GM12878 (cell line): ENCODE results near the gene TOLLIP. TPM values are rescaled to one million over a fixed set of nuclear protein-coding genes. Genes with fewer than 3 reads are reported as not detected.

Experiments
- ATAC-seq: fragments of 200-7000 bp; cut with Tn5 transposase; 3 replicates; pipeline ENCODE4 v1.9.1; 2020; ENCODE audit warnings: mild to moderate bottlenecking, moderate library complexity
- BruUV-seq: library from RNA; stranded (reverse); fragments of 400-500 nt; replicated peaks from 2 replicates; lab custom pipeline; 2021; lab: Mats Ljungman, UMichigan
- CTCF ChIA-PET: fragments of 300-600 bp; sonication (Branson Sonifier 250); formaldehyde crosslinking; extraction: SDS; loops from one replicate; lab custom pipeline; 2021; ENCODE audit warnings: inconsistent platforms; lab: Yijun Ruan, JAX
- POLR2A ChIA-PET: fragments of 350-600 bp; formaldehyde crosslinking; extraction: SDS; loops from one replicate; lab custom pipeline; 2021; ENCODE audit warnings: inconsistent platforms; lab: Charles Lee
- RAD21 ChIA-PET: fragments of 300-600 bp; sonication (Branson Sonifier 250); formaldehyde crosslinking; loops from one replicate; lab custom pipeline; 2023; ENCODE audit warnings: antibody characterized with exemption; ENCODE audit not compliant: unreplicated experiment; lab: Charles Lee
- SMC1A ChIA-PET: fragments of 300-600 bp; sonication (Branson Sonifier 250); formaldehyde crosslinking; loops from one replicate; lab custom pipeline; 2023; ENCODE audit not compliant: unreplicated experiment, uncharacterized antibody; lab: Charles Lee
- DNase-seq: peaks from one replicate; pipeline ENCODE4 v3.0.0-alpha.2; 2011; ENCODE audit warnings: low read depth, low spot score
- FAIRE-seq: peaks from 3 replicates; lab custom pipeline; 2011; peaks lifted over from hg19 to GRCh38; lab: Jason Lieb, UNC
- H2AFZ ChIP-seq: 2 replicates; pipeline ENCODE4 v1.6.0; 2011; ENCODE audit warnings: low read depth, low read length, control low read depth; ENCODE audit not compliant: control insufficient read depth
- H3K27ac ChIP-seq: 2 replicates; pipeline ENCODE4 v1.5.1; 2011; ENCODE audit warnings: control low read depth; ENCODE audit not compliant: control insufficient read depth, insufficient read depth
- H3K27me3 ChIP-seq, 2 experiments: replicated peaks in 1 of 2; 2 replicates each; pipeline versions ENCODE4 v1.6.0 to v1.6.1; 2011; ENCODE audit warnings: low read length in 1 of 2; ENCODE audit not compliant: control insufficient read depth in 2 of 2, insufficient read depth in 2 of 2
- H3K36me3 ChIP-seq, 2 experiments: 2 replicates each; pipeline ENCODE4 v1.5.1; 2011; ENCODE audit warnings: low read length in 1 of 2; ENCODE audit not compliant: control insufficient read depth in 2 of 2, insufficient read depth in 2 of 2
- H3K4me1 ChIP-seq: 2 replicates; pipeline ENCODE4 v1.6.1; 2011; ENCODE audit warnings: mild to moderate bottlenecking, low read length, moderate library complexity, mixed read lengths; ENCODE audit not compliant: control insufficient read depth, insufficient read depth
- H3K4me2 ChIP-seq: 2 replicates; pipeline ENCODE4 v1.6.0; 2011; ENCODE audit warnings: control low read depth; ENCODE audit not compliant: control insufficient read depth, insufficient read depth
- H3K4me3 ChIP-seq: fragments of 200-600 bp; sonication (generic); 2 replicates; pipeline ENCODE4 v1.5.1; 2016
- H3K79me2 ChIP-seq: 2 replicates; pipeline ENCODE4 v1.6.0; 2011; ENCODE audit warnings: low read length; ENCODE audit not compliant: control insufficient read depth, insufficient read depth
- H3K9ac ChIP-seq: 2 replicates; pipeline ENCODE4 v1.8.0; 2011; ENCODE audit warnings: low read length, control low read depth, mixed read lengths; ENCODE audit not compliant: control insufficient read depth, insufficient read depth
- H3K9me3 ChIP-seq: replicated peaks from 3 replicates; pipeline ENCODE4 v1.5.1; 2011; ENCODE audit warnings: mild to moderate bottlenecking, low read length; ENCODE audit not compliant: control insufficient read depth, insufficient read depth
- H4K20me1 ChIP-seq: 2 replicates; pipeline ENCODE4 v1.6.0; 2011; ENCODE audit not compliant: control insufficient read depth, insufficient read depth
- ATF7 ChIP-seq: fragments of 450-650 bp; IDR thresholded peaks from 2 replicates; pipeline ENCODE4 v1.6.1; 2016; ENCODE audit warnings: low read depth, mild to moderate bottlenecking
- EZH2 ChIP-seq: IDR thresholded peaks from 2 replicates; pipeline ENCODE4 v1.6.1; 2012; ENCODE audit warnings: low read depth, mild to moderate bottlenecking, control low read depth, inconsistent platforms, low read length, borderline replicate concordance; ENCODE audit not compliant: control insufficient read depth
- MTA3 ChIP-seq: IDR thresholded peaks from 2 replicates; pipeline ENCODE4 v1.6.1; 2012; ENCODE audit warnings: low read length, inconsistent platforms, borderline replicate concordance
- PBX3 ChIP-seq: IDR thresholded peaks from 2 replicates; pipeline ENCODE4 v1.6.1; 2011; ENCODE audit warnings: mild to moderate bottlenecking, low read depth, low read length, moderate library complexity; ENCODE audit not compliant: insufficient replicate concordance
- PKNOX1 ChIP-seq: fragments of 450-650 bp; IDR thresholded peaks from 2 replicates; pipeline ENCODE4 v1.6.1; 2016; ENCODE audit warnings: mild to moderate bottlenecking
- POLR2A ChIP-seq: IDR thresholded peaks from 2 replicates; pipeline ENCODE4 v1.6.1; 2011; ENCODE audit warnings: low read depth, mild to moderate bottlenecking, low read length
- SMAD5 ChIP-seq: IDR thresholded peaks from 2 replicates; pipeline ENCODE4 v1.6.1; 2016; ENCODE audit warnings: antibody characterized with exemption, low read depth
- TARDBP ChIP-seq: IDR thresholded peaks from 2 replicates; pipeline ENCODE4 v1.6.1; 2016; ENCODE audit warnings: borderline replicate concordance
- YY1 ChIP-seq: IDR thresholded peaks from 2 replicates; pipeline ENCODE4 v1.6.1; 2011; ENCODE audit warnings: low read depth, mild to moderate bottlenecking, low read length
- ZBTB40 ChIP-seq: fragments of 450-650 bp; IDR thresholded peaks from 2 replicates; pipeline ENCODE4 v1.6.1; 2016; ENCODE audit warnings: mild to moderate bottlenecking, moderate library complexity, borderline replicate concordance
- WGBS: methylation state at CpG from one replicate; pipeline ENCODE4 v1.1.6; 2016; ENCODE audit warnings: low lambda C conversion rate; ENCODE audit not compliant: insufficient replicate concordance, insufficient coverage; ENCODE audit errors: missing lambda C conversion rate; 5-methylcytosine and 5-hydroxymethylcytosine counted together
- in situ Hi-C: fragments of 300-500 bp; cut with MboI; formaldehyde crosslinking; loops from 9 replicates; pipeline ENCODE4 v1.14.3; 2018; ENCODE audit warnings: mixed read lengths
- intact Hi-C: fragments of 100-400 bp; cut with micrococcal nuclease; formaldehyde crosslinking; loops from one replicate; pipeline ENCODE4 v1.14.2; 2022; ENCODE audit not compliant: unreplicated experiment
- polyA plus RNA-seq, 11 experiments: library from polyadenylated mRNA; depleted of rRNA in 4 of 11; unstranded in 6 of 11; stranded (reverse) in 5 of 11; fragments of >200 nt; fragmentation: Nextera tagmentation in 4 of 11; fragmentation: Illumina TruSeq in 1 of 11; extraction: Ambion mirVana in 4 of 11; extraction: Trizol in 1 of 11; gene quantifications; 1 replicate in 1 of 11; 2 replicates in 10 of 11; pipeline versions ENCODE4 v1.2.1 to v1.2.3, GENCODE V29; 2011 to 2016; ENCODE audit warnings: inconsistent platforms in 2 of 11, missing spikeins in 2 of 11, low read depth in 1 of 11
- total RNA-seq, 4 experiments: library from RNA; depleted of rRNA in 3 of 4; stranded (reverse); fragments of >200 nt in 3 of 4; fragmentation: Illumina TruSeq in 1 of 4; extraction: Trizol in 1 of 4; gene quantifications; 2 replicates each; pipeline versions ENCODE4 v1.2.1 to v1.2.3, GENCODE V29; 2013 to 2021

The TOLLIP gene
- total and polyA plus RNA-seq, 10 of the 15 experiments (the other 5 are each of a cell fraction or from before 2014, with no cell fraction given): 0.47 to 39.5 (median 21.6) TPM

GRCh38 chr11:1280116-1281035 is 29.1 kb downstream of the TOLLIP start:
- TF ChIP-seq EZH2 (no peak), POLR2A (peak; percentile 44; the same call in 1 of the 2 replicates)
- H3K4me2 ChIP-seq: no peak overlapping the region
- no peak for ATAC-seq
- peaks cover 2 to 13% of the 10 kb centered on the region in 2 experiments; a peak in 3 of 4 replicates for H3K36me3 ChIP-seq
- DNase-seq: no peak
- in situ Hi-C loops (no loop called here), intact Hi-C loops (no loop called here)
- ChIA-PET SMC1A (no interaction called here), POLR2A (no interaction called here), RAD21 (no interaction called here), CTCF (no interaction called here)
- no peaks in the 10 kb centered on the region for H3K4me1 ChIP-seq
- 93% methylated on average over 43 of the region's 46 CpGs for WGBS
- H3K79me2 ChIP-seq: no peaks in the 10 kb centered on the region
- no peak for FAIRE-seq
- no peak overlapping the region for H3K9ac ChIP-seq
- H3K4me3 ChIP-seq: no peak overlapping the region
- H3K27me3 ChIP-seq: no peaks in the 10 kb centered on the region
- no peak overlapping the region for H3K27ac ChIP-seq
- H2AFZ ChIP-seq: no peak overlapping the region
- H3K9me3 ChIP-seq: no peaks in the 10 kb centered on the region
- BruUV-seq: no TSS peak
- no peaks in the 10 kb centered on the region for H4K20me1 ChIP-seq

- CTCF ChIA-PET: no interaction called here
- WGBS: 90% methylated on average over 14 of the region's 14 CpGs
- no TSS peak for BruUV-seq
- FAIRE-seq (no peak), ATAC-seq (no peak), DNase-seq (no peak)
- Histone ChIP-seq H3K79me2 (no peaks in the 10 kb centered on the region), H3K4me3 (no peak overlapping the region), H3K27me3 (no peaks in the 10 kb centered on the region), H2AFZ (no peak overlapping the region), H3K9me3 (no peaks in the 10 kb centered on the region), H3K9ac (no peak overlapping the region), H3K4me1 (no peaks in the 10 kb centered on the region), H3K36me3 (peaks cover 2 to 9% of the 10 kb centered on the region in 2 experiments; a peak in 3 of 4 replicates), H3K4me2 (no peak overlapping the region), H3K27ac (no peak overlapping the region), H4K20me1 (no peaks in the 10 kb centered on the region)
- SMC1A ChIA-PET: no interaction called here
- POLR2A ChIA-PET: no interaction called here
- in situ Hi-C loops (no loop called here), intact Hi-C loops (no loop called here)
- RAD21 ChIA-PET: no interaction called here
- TF ChIP-seq PBX3 (no peak), ATF7 (no peak), YY1 (no peak), ZBTB40 (no peak), PKNOX1 (no peak), MTA3 (no peak), TARDBP (no peak), SMAD5 (no peak)
Measured at GRCh38 chr11:1279674-1280055, 29.8 kb downstream of the TOLLIP start.
